ENCODE measurements around the gene USHBP1.

USHBP1 gene

GRCh38 chr19:17210296-17210695 is 54.2 kb downstream of the USHBP1 start:
- Histone ChIP-seq H3K9ac (ENCODE audit: insufficient read length) (no peak overlapping the region), H3K36me3 (ENCODE audit: insufficient read depth, low read length) (no peaks in the 10 kb centered on the region), H3K4me3 (no peak overlapping the region), H3K9me3 (ENCODE audit: low read depth, low read length) (no peaks in the 10 kb centered on the region), H3K27ac (no peak overlapping the region)
- TF ChIP-seq EZH2 (IDR thresholded peaks at IDR 0.05) (no peak), POLR2AphosphoS5 (IDR thresholded peaks at IDR 0.05; ENCODE audit: borderline replicate concordance, low read depth, low read length) (no peak), FOXP2 (optimal IDR thresholded peaks at IDR 0.05; ENCODE audit: control extremely low read depth, extremely low read length, insufficient read depth) (no peak)
- no peak for DNase-seq (ENCODE audit: low read depth, low spot score)

GRCh38 chr19:17209126-17210036 is 55.2 kb downstream of the USHBP1 start:
- no peaks in the 10 kb centered on the region for H3K36me3 ChIP-seq (ENCODE audit: insufficient read depth, low read length)
- no peak overlapping the region for H3K4me3 ChIP-seq
- H3K9me3 ChIP-seq (ENCODE audit: low read depth, low read length): no peaks in the 10 kb centered on the region
- no peak overlapping the region for H3K27ac ChIP-seq
- peak; percentile 34 for DNase-seq (ENCODE audit: low read depth, low spot score)
- H3K9ac ChIP-seq (ENCODE audit: insufficient read length): no peak overlapping the region
- TF ChIP-seq EZH2 (IDR thresholded peaks at IDR 0.05): no peak
- no peak for TF ChIP-seq POLR2AphosphoS5 (IDR thresholded peaks at IDR 0.05; ENCODE audit: borderline replicate concordance, low read depth, low read length)
- TF ChIP-seq FOXP2 (optimal IDR thresholded peaks at IDR 0.05; ENCODE audit: control extremely low read depth, extremely low read length, insufficient read depth): no peak

GRCh38 chr19:17206736-17207581 is 57.6 kb downstream of the USHBP1 start:
- Histone ChIP-seq H3K36me3 (ENCODE audit: insufficient read depth, low read length) (peaks cover 8% of the 10 kb centered on the region; the same call in 1 of the 2 replicates), H3K27ac (no peak overlapping the region), H3K9ac (ENCODE audit: insufficient read length) (no peak overlapping the region), H3K9me3 (ENCODE audit: low read depth, low read length) (no peaks in the 10 kb centered on the region), H3K4me3 (no peak overlapping the region)
- DNase-seq (ENCODE audit: low read depth, low spot score): no peak
- TF ChIP-seq FOXP2 (optimal IDR thresholded peaks at IDR 0.05; ENCODE audit: control extremely low read depth, extremely low read length, insufficient read depth) (no peak), EZH2 (IDR thresholded peaks at IDR 0.05) (no peak), POLR2AphosphoS5 (IDR thresholded peaks at IDR 0.05; ENCODE audit: borderline replicate concordance, low read depth, low read length) (no peak)

GRCh38 chr19:17205237-17206140 is 59.1 kb downstream of the USHBP1 start:
- DNase-seq (ENCODE audit: low read depth, low spot score): no peak
- Histone ChIP-seq H3K9ac (ENCODE audit: insufficient read length) (no peak overlapping the region), H3K4me3 (no peak overlapping the region), H3K27ac (no peak overlapping the region), H3K36me3 (ENCODE audit: insufficient read depth, low read length) (peaks cover 10% of the 10 kb centered on the region; the same call in 1 of the 2 replicates), H3K9me3 (ENCODE audit: low read depth, low read length) (no peaks in the 10 kb centered on the region)
- no peak for TF ChIP-seq POLR2AphosphoS5 (IDR thresholded peaks at IDR 0.05; ENCODE audit: borderline replicate concordance, low read depth, low read length)
- TF ChIP-seq FOXP2 (optimal IDR thresholded peaks at IDR 0.05; ENCODE audit: control extremely low read depth, extremely low read length, insufficient read depth): no peak
- no peak for TF ChIP-seq EZH2 (IDR thresholded peaks at IDR 0.05)

- Histone ChIP-seq H3K27ac (no peak overlapping the region), H3K4me3 (no peak overlapping the region), H3K9me3 (ENCODE audit: low read depth, low read length) (no peaks in the 10 kb centered on the region), H3K36me3 (ENCODE audit: insufficient read depth, low read length) (peaks cover 10% of the 10 kb centered on the region; the same call in 1 of the 2 replicates), H3K9ac (ENCODE audit: insufficient read length) (no peak overlapping the region)
- no peak for TF ChIP-seq FOXP2 (optimal IDR thresholded peaks at IDR 0.05; ENCODE audit: control extremely low read depth, extremely low read length, insufficient read depth)
- no peak for DNase-seq (ENCODE audit: low read depth, low spot score)
Measured at GRCh38 chr19:17202713-17203112, 61.8 kb downstream of the USHBP1 start.

- TF ChIP-seq EZH2 (IDR thresholded peaks at IDR 0.05) (no peak), POLR2AphosphoS5 (IDR thresholded peaks at IDR 0.05; ENCODE audit: borderline replicate concordance, low read depth, low read length) (no peak), FOXP2 (optimal IDR thresholded peaks at IDR 0.05; ENCODE audit: control extremely low read depth, extremely low read length, insufficient read depth) (no peak)
- peaks cover 10% of the 10 kb centered on the region; the same call in 1 of the 2 replicates for H3K36me3 ChIP-seq (ENCODE audit: insufficient read depth, low read length)
- H3K27ac ChIP-seq: no peak overlapping the region
- DNase-seq (ENCODE audit: low read depth, low spot score): no peak
- no peaks in the 10 kb centered on the region for H3K9me3 ChIP-seq (ENCODE audit: low read depth, low read length)
- H3K4me3 ChIP-seq: no peak overlapping the region
- H3K9ac ChIP-seq (ENCODE audit: insufficient read length): no peak overlapping the region
Measured at GRCh38 chr19:17202249-17202648, 62.3 kb downstream of the USHBP1 start.

- Histone ChIP-seq H3K9me3 (ENCODE audit: low read depth, low read length) (no peaks in the 10 kb centered on the region), H3K27ac (no peak overlapping the region), H3K36me3 (ENCODE audit: insufficient read depth, low read length) (peaks cover 10% of the 10 kb centered on the region; the same call in 1 of the 2 replicates), H3K9ac (ENCODE audit: insufficient read length) (no peak overlapping the region), H3K4me3 (no peak overlapping the region)
- TF ChIP-seq EZH2 (IDR thresholded peaks at IDR 0.05): no peak
- no peak for DNase-seq (ENCODE audit: low read depth, low spot score)
Measured at GRCh38 chr19:17200408-17201079, 64.0 kb downstream of the USHBP1 start.
